GM21423 (cell line): Measurements from ENCODE around the gene MCTP1.
A peak's percentile ranks its signal among the peaks of the same experiment; 100 is the strongest.
"Not testable (repeated sequence)": the region's sequence is repeated elsewhere in the genome, so short reads cannot be mapped to it uniquely, and the experiment has no call there.

ENCODE experiments used
- ATAC-seq: cut with Tn5 transposase; IDR thresholded peaks from one replicate; pipeline ENCODE4 v1.9.1; 2021; ENCODE audit warnings: mild to moderate bottlenecking, moderate library complexity; ENCODE audit not compliant: unreplicated experiment

Gene MCTP1

DNA sequence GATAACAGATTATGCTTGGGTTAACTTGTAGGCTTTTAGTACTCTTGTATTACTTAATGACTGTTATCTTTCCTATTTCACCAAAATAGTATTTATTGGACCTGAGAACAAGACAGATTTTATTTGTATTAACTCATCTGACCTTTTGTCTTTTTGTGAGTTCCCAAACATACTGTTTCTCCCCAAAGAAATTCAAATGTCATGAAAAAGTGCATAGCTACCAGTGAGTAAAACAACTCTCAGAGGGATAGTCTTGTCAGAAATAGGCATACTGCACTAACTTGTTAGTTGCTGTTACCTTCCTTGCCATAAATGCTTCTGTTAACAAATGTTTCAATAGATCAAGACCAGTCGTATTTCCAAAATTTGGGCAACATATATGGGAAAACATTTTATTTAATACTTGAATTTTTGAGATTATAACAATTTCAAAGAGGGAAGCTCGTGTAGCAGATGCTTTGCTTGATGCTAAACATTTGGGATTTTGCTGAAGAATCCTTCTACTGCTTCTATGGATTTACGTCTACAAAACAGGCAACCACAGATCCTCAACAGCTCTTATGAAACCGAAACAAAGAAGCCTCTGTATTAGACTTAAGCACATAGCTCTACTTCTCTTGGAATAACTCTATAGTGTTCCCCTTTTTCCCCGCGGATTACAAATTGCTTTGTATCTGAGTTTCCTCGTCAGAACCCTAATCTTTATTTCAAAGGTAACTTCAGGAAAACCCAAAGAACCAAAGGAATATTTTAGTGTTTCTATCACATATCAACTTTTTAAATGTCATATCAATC is 248.8 kb downstream of the MCTP1 start:
- no peak for ATAC-seq

DNA sequence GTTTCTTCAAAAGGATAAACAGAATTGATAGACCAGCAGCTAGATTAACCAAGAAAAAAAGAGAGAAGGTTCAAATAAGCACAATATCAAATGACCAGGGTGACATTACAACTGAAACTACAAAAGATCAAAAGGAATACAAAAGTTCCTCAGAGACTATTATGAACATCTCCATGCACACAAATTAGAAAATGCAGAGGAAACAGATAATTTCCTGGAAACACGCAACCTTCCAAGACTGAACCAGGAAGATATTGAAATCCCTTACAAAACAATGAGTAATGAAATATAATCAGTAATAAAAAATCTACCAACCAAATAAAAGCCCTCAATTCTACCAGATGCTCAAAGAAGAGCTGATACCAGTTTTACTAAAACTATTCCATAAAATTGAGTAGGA is 252.1 kb downstream of the MCTP1 start:
- no peak for ATAC-seq

DNA sequence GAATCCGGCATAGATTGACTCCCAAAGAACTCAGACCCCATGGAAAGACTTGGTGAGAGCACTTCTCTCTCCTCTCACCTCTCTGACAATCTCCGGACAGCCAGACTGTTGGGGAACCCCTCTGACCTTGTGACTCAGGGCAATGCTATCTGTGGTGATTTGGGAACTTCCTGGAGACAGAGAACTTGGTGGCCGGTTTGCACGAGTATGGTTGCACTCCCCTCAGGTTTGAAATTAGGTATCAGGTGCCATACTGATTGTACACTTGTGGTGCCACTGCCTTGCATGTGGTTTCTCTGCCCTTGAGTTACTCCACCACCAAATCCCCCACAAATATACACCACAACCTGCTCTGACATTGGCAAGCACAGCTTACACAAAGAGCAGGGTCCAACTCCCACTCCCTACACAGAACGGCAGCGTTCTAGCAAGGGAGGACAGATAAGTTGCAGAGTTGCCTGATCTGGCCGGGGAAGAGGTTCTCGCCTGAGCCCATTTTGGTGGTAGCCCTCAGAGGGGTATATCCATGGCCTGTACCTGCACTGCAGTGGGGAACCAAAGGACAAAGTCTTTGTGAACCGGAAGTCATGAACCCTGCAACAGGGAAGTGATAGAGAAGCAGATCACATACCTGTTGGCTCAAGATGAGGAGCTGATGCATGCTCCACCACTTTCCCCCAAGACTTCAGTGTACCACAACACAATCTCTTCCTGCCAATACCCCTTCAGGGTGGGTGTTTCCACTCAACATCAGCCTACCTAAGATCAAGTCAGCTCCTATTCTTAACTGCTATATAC is 255.1 kb downstream of the MCTP1 start:
- peak; percentile 45 for ATAC-seq

DNA sequence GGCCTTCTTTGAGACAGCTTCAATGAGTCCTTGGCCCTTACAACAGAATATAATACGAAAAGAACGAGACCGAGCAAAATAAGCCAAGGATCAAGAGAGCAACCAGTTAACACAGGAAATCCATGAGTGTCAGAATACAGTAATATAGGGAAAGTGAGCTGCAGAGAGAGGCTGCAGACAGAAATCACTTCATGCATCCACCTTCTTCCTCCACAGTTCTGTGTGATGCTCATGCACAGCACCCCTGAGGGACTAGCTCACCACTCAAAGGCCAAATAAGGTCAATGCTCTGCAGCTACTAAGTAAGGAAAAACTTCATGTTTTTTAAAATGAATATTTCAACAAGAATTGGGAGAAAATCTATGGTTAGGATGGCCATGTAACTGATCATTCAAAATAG is 257.1 kb downstream of the MCTP1 start:
- peak; percentile 22 for ATAC-seq

DNA sequence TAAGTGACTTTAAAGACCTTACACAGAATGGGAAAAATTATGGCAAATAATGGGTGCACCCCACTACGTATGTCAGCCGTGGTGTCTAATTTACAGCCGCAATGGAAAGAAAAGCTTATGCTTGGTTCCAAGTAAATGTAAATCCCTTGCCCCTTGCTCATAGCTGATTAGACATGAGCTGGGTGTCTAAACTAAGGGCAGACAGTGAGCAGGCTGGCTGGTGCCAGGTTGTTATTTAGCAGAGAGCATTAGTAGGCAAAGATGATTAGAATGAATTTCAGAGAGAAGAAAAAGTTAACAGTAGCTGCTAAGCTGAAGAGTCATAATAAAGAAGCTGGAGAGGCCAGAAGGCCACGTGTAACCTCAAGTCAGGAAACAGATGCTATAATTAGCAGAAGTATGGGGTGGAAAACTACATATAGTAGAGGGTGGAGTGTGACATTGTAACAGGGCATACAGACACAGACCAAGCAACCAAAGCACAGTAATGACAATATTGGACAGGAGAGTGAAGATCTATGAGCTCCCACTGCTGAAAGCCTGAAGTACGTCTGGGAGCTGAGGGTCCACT is 257.7 kb downstream of the MCTP1 start:
- ATAC-seq = peak; percentile 40

DNA sequence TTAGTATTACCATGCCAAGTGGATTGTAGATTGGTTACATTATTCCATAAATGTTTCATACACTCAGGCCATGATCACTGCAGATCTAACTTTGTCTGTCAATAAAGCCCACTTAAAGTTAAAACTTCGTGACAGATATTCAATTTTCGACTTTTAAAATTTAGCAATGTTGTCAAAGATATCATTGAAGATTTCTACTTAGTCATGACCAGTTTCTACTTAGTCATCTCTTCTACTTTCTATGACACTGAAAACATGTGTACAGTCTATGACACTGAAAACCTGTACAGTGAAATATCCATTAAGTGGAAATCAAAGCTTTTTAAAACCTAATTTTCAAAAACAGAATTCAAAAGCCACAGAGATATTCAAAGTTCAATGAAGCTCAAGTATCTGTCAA is 258.2 kb downstream of the MCTP1 start:
- no peak for ATAC-seq

DNA sequence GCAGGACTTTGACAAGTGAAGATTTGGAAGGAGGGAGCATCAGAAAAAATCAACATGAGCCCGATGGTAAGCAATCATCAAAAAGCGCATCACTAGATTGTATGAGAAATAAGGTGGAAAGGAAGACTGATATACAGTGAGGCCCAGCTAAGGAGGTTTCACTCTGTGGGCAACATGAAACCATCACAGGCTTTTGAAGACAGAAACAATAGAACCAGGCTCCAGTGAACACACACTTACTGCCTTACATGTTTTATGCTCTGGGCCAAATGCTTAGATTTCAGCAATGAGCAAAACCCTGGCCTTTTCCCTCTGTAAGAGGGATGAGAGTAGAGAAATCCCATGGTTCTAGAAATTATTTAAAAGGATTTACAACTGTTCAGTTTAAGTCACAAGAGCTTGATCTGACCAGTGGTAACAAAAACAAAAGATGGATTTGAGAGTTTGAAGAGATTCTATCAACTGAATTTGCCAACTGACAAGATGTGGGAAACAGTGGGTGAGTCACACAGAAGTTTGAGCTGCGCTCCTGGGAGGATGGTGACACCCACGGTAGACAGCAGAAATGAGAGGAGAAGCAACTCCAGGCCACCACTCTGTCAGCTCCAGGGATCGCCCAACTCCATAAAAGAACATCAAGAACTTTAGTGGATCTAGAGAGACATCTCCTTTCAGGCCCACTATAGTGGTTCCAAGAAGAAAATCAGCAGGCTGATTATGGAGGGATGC is 261.8 kb downstream of the MCTP1 start:
- ATAC-seq = peak; percentile 74

DNA sequence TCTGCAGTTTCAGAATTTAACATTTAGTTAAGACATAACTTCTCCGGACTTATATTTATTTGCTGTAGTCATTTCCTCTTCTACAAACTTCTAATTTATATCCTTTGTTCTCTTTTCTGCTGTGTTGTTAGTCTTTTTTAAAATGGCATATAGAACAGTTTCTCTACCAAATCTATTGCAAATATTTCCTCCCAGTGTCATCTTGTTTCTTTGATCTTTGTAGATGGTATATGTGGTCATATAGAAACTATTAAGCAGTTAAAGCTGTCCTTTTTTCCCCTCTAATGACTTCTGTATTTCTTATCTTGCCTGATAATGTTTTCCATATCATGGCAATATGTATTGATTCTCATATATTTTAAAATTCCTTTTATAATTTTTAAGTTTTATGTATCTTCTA is 264.5 kb downstream of the MCTP1 start:
- ATAC-seq = no peak

DNA sequence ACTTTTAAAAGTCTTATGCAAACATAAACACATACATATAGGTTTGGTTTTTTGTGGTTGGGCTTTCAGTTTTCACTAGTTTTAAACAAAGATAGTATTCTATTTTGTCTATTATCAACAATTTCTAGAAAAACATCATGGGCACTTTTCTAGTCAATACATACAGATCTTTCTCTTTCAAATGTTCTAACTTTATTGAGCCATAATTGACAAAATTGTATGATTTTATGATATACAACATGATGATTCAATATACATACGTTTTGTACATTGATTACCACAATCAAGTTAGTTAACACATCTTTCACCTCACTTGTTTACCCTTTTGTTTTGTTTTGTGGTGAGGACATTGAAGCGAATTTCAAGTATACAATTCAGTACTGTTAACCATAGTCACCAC is 265.9 kb downstream of the MCTP1 start:
- ATAC-seq = no peak

DNA sequence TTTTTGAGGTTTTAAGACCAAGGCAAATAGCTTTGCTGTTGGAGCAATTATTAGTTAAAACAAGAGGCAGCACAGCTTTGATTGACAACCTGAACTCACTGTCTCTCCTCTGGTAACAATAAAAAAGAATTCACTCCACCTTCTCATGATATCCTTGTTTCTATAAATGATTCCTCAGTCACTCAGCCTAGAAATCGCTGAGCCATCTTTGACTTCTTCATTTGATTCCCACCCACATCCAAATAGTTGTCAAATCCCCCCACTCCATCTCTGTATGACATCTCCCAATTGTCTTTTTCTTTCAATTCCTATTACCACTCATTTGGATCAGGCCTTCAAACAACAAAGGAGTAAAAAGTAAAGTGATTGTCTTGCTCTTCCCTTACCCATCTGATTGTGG is 266.4 kb downstream of the MCTP1 start:
- no peak for ATAC-seq

DNA sequence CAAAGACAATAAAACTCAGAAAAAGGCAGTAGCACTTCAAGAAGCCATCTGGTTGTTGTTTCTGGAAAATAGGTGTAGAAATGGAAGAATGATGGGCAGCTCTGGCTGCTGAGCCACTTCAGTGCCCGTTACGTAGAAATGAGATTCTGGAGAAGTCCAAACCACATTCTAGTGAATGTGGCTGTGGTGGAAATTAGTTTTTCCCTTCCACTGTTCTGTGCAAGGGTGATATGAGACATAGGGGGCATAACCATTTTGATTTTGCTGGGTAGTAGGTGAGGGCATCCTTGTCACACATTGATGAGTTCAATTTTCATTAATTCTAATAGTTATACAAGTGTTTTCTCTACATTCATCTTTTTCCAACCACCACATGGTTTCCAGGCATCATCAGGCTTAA is 275.1 kb downstream of the MCTP1 start:
- no peak for ATAC-seq

DNA sequence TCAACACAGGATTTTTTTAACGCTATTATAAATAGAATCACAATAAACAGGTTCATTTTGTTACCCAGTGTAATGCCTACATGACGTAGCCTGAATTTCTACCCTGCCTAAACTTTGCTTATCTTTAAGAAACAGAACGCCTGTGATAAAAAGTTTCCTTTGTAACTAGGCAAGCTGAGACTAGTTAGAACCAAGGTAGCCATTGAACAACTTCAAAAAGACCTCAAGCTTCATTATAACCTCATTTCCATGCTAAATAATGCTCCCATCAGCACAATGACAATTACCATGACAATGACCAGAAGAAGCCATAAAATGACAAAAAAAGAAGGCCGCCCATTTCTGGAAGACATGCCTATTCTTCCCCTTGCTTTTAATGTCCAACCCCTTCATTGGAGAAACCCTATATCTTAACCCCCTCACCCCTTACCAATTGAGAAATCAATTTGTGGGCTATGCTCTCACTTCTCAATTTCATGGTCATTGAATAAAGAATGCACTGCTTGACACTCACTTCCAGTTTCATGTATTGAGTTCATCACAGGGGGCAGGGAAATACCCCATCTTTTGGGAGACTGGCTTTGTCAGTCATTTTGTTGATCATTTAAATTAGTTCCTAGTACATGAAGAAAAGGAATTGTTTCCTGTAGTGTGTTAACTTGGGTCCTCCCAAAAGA is 276.8 kb downstream of the MCTP1 start:
- peak; percentile 85 for ATAC-seq

DNA sequence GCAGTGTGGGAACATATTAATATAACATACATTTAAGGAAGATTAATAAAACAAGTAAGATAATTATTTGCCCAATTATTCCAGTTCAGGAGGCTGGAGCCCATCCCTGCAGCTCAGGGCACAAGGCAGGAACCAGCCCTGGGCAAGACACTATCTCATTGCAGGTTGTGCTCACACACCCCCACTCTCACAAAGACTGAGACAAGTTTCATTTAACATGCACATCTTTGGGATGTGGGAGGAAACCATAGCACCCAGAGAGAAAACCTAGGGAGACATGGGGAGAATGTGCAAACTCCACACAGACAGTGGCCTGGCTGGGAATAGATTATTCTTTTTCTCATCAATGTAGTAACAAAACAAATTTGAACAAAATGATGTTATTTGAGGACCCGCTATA is 279.1 kb downstream of the MCTP1 start:
- no peak for ATAC-seq

DNA sequence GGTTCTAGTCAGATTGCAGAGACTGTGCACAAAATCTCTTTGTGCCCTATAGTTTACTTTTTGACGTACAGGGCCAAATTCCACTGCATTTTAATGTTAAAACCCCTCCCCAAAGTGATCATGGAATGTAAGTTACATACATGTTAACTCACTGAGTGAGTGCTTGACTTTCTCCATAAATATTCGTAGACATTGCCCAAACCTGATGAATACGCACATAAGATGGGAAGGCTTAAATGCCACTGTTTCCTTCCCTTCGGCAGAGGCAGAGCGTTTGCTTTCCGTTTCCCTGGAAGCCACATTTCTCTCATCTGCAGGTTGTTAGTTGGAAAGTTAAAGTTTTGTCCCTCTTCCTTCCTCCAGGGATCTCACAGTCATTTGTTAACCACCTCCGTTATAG is 286.2 kb downstream of the MCTP1 start:
- no peak for ATAC-seq

DNA sequence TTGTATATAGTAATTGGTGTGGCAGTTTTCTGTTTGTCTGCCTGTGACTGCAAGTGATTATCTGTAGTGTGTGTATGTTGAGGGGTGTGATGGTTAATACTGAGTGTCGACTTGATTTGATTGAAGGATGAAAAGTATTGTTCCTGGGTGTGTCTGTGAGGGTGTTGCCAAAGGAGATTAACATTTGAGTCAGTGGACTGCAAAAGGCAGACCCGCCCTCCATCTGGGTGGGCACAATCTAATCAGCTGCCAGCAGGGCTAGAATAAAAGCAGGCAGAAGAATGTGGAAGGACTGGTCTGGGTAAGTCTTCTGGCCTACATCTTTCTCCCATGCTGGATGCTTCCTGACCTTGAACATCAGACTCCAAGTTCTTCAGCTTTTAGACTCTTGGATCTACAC is 290.4 kb downstream of the MCTP1 start:
- not testable (repeated sequence) for ATAC-seq

DNA sequence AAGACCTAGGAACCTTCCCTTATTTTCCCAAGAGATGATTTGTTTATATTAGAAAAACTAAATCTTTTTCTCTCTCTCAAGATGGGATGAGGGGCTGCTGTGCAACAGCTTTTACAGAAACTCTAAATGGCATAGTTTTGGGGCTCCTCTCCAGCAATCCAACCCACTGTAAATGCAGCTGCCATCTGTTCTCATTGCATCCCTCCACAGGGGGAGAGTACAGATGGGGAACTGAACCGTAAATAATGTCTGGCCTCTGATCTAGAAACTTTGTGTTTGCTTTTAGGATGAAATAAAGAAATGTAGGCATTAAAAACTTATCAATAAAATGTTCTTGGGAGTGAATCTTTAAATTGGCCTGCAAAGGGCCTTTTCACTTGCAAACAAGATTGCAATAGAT is 291.4 kb downstream of the MCTP1 start:
- ATAC-seq = no peak

DNA sequence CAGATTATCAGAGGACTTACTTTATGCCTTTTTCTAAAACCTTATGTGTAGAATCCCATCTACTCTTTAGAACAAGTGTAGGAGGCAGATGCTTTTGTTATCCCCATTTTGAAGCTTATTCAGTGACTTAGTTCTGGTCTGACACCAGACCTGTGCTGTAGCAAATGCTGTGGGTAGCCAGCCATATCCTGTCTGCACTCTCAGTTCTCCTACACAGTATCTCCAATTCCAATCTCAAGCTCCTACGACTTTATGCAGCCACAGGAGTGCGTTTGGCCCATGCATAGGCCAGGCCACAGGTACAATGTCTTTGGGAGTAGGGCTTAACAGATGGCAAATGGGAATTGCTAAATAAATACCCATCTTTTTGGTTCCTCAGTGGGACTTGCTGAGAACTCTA is 292.6 kb downstream of the MCTP1 start:
- peak; percentile 82 for ATAC-seq

DNA sequence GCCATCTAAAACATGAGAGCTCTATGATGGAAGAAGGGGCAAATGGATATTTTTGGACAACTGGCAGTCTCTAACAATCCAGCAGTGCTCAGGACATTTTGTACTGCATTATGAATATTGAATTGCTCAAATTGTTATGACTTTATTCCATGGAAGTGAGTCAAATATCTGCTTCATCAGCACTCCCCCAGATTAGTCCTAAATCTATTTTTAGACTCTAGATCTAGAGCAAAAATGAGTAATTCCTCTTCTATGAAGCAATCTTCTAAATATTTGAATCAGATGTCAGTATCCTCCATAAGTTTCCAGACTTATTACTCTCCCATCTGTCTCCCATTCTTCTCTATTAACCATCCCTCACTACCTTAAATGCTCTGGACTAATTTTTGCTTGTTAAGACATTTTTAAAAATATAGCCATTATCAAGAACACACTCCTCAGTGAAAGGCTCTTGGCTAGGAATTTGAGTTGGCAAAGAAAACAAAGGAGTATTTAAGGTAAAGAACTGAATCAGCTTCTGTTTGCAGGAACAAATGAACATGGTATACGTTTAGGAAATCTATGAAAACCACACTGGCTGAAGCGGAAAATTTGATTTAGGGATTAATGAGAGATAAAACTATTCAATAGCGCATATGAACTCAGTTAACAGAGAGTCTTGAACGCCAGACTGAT is 300.9 kb downstream of the MCTP1 start:
- ATAC-seq = no peak

DNA sequence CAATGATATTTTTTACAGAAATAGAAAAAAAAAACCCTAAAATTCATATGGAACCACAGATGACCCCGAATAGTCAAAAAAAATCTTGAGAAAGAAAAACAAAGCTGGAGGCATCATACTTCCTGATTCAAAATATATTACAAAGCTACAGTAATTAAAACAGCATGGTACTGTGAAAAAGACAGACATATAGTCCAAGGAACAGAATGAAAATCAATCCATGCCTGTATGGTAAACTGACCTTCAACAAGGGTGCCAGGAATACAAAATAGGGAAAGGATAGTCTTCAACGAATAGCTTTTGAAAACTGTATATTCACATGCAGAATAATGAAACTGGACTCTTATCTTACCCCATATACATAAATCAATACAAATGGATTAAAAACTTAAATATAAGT is 307.5 kb downstream of the MCTP1 start:
- no peak for ATAC-seq

DNA sequence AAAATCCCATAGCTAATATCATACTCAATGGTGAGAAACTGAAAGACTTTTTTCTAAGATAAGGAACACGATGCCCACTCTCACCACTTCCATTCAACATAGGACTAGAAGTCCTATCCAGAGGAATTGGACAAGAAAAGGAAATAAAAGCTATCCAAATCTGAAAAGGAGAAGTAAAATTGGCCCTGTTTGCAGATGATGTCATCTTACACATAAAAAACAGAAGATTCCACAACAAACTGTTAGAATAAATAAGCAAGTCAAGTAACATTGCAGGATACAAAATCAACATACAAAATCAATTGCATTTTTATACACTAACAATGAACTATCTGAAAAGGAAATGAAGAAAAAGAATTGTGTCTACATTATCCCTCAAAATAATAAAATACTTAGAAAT is 308.0 kb downstream of the MCTP1 start:
- no peak for ATAC-seq
